Umbilical cord (tissue), 2 donors: ENCODE measurements around the gene GOLGB1. TPM values are rescaled to one million over a fixed set of nuclear protein-coding genes. Genes with fewer than 3 reads are reported as not detected.
A peak's percentile ranks its signal among the peaks of the same experiment; 100 is the strongest.
"Not testable (repeated sequence)": the region's sequence is repeated elsewhere in the genome, so short reads cannot be mapped to it uniquely, and the experiment has no call there.

ENCODE experiments used
- DNase-seq: peaks from one replicate; pipeline ENCODE4 v3.0.0-alpha.2; 2015; ENCODE audit warnings: low spot score
- total RNA-seq: library from RNA; depleted of rRNA; stranded (reverse); fragments of >200 nt; gene quantifications from one replicate; pipeline ENCODE4 v1.2.3, GENCODE V29; 2014; ENCODE audit warnings: low replicate concordance; ENCODE audit not compliant: insufficient read depth

GOLGB1 gene
- total RNA-seq, 1 donor from 2014 or later, result 57.8 TPM

DNA sequence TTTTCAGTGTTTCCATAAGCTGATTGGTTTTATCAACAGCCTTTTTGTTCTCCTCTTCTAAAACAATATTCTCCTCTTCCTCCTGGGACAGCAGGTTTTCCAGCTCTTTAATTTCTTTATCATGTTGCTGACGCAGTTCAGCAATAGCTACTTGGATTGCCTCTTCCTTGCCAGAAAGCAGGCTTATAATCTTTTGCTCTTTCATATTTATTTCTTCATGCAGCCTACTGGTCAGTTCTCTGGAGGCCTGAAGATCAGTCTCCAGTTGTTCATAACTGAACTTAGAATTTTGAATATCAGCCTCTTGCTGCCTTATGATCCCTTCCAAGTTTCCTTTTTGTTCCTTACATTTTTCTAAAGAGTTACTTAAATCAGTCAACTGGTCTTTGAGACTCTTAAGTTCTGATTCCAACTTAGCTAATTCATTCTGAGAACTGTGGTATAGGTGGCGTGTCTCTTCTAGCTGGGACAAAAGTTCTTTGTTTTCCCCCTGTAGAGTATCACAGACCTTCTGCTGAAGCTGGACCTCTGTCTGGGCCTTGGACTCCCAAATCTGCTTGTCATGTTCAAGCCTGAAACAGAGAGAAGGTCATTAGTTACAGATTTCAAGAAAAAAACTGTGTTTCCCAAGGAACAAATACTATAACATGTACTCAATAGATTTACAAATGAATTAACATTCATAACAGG is 57.4 kb downstream of the GOLGB1 start:
- no peak for DNase-seq

DNA sequence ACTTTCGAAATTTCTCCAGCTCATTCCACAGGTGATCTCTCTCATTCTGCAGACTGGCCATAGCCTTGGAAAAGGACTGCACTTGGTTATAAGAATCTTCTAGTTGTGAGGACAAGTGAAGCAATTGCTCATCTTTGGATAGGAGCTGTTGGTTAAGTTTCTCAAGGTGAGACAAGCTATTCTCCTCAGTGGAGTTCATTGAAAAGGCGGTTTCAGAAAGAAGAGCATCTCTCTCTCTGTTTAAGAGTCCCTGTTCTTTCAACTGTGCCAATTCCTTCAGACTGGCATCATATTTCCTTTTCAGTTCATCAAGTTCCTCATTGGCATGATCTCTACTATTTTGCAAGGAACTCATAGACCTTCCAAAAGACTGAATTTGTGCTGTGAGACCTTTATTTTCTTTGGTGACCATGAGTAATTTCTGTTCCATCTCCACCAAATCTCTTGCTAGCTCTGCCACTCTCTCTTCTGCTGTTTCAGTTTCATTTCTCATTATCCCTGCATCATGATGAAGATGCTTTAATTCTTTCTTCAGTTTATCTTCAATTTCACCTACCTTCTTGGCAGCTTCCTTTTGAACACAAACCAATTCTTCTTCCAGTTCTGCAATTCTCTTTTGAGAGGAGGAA is 58.6 kb downstream of the GOLGB1 start:
- DNase-seq, result no peak

DNA sequence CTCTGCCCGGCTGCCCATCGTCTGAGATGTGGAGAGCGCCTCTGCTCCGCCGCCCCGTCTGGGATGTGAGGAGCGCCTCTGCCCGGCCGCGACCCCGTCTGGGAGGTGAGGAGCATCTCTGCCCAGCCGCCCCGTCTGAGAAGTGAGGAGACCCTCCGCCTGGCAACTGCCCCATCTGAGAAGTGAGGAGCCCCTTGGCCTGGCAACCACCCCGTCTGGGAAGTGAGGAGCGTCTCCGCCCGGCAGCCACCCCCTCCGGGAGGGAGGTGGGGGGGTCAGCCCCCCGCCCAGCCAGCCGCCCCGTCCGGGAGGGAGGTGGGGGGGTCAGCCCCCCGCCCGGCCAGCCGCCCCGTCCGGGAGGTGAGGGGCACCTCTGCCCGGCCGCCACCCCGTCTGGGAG is 60.8 kb downstream of the GOLGB1 start:
- DNase-seq, result not testable (repeated sequence)

DNA sequence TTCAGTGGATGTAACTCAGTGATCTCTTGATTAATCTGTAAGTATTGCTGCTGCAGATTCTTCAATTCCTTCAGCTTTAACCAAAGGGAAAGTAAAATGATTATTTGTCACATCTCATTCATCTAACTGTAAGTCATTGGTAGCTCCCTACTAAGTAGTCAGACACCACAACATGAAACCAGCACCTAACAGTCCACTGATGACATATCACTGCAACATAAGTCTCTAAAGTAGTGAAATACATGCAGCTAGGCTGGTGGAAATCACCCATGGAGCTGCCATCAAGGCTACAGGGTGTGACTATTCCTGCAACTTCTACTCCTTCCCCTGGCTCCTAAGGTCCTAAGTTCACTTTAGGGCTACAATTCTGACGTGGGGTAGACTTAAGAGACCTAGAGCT is 67.7 kb downstream of the GOLGB1 start:
- DNase-seq, result no peak

DNA sequence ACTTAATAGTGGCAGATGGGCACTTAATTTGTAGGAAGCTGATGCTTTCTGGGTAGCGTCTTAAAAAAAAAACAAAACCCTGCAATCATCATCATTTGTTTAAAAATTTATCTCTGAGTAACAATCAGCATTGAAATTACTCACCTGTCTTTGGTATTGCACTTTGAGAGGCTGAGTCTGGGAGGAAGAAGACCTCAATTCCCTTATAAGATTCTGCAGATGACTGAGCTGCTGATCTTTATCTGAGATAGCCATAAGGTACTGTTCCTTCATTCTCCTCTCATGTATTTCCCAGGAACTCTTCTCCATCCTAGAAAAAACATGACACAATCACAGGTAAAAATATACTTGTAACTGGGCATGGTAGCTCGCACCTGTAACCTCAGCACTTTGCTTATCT is 72.4 kb downstream of the GOLGB1 start:
- no peak for DNase-seq

DNA sequence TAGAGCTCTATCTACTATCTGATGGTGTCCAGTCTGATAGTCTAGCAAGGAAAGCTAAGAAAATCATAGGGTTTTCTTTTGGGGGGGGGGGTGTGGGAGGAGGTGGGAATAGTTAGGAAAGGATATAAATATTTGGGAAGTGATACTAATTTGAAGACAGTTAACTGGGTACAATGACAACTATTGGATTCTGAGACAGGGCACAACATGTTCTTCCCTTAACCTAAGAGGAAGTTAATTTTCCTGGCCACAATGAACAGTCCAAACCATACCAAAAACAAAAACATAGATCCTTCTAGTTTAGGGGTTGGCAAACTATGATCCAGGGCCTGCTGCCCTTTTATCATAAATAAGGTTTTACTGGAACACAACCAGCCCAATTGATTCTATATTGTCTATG is 78.9 kb downstream of the GOLGB1 start:
- no peak for DNase-seq

DNA sequence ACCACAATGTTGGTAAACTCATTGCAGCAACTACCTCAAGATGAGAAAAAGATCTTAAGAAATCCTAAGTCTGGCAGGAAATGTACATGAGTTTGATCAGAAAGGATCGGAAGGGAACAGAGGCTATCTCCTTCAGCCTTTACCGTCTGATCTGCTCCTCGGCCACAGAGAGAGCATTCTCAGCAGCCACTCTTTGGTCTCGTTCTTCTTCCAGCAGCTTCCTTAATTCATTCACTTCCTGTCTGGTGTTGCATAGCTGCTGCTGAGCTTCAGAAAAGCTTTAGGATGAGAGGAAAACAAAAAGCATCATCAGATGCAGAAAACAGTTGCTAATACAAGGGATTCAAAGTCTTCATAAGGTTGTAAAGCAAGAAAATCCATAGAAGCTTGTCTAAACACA is 82.2 kb downstream of the GOLGB1 start:
- DNase-seq, result peak; percentile 8

DNA sequence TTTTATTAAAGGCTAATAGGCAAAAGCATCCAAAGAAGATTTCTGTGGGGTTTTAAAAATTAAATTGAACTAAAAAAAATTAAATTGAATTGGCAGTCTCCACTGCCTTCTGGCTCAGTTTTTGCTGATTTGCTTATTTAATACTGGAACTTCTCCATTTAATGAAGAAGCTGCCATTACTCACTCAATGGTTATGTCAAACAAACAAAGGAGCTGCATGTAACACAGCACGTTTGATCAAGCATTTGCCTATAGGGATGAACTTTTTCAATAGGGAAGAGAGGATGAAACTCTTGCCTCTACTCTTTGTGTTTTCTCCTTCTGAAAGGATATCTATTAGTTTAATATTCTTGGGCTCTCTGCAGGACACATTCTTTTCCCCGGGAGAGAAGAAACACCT is 84.1 kb downstream of the GOLGB1 start:
- DNase-seq, result no peak

DNA sequence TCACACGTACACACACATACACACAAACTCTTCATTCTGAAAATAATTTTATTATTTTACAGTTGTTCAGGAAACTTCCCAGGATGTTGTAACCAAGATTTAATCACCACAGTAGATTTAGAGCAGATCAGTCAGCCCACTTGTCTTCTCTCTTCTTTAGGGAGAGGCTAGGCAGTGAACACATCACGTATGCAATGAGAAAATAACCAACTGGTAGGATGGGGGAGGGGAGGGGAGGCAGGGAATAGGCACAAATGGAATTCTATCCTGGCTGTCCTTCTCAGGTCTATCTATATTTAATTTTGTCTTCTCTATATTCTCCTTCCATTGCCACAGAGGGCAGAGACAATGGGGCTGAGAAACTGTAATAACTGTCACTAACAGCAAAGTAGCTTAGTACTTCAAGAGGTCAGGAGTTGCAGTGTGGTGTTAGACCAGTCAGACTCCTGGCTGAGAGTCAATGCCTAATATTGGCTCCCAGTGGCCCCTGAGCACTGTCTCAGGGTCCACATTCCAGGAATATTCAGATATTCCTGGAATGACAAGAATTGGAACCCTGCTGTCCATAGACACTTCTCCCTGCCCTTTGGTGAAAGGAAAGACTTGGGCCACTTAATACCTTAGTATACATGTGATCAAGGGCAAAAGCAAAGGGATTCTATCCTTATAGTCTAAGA is 86.2 kb downstream of the GOLGB1 start:
- no peak for DNase-seq

DNA sequence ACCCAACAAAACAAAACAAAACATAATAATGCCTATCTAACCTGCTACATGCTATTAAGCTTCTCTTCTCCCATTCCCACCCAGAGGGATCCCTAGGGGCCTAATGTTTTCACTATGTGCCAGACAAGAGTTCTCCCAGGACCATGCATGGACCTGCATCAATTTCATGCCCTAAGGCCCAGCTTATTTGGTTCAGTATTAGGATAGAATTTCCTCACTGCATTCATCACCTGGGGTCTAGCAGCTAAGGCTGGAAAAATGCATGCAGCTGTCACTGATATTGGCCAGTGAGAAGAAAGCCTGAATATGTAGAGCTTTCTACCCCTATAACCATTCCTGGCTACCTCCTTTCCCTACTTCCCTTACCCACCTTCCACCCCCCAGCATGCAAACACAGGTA is 86.8 kb downstream of the GOLGB1 start:
- DNase-seq, result no peak

DNA sequence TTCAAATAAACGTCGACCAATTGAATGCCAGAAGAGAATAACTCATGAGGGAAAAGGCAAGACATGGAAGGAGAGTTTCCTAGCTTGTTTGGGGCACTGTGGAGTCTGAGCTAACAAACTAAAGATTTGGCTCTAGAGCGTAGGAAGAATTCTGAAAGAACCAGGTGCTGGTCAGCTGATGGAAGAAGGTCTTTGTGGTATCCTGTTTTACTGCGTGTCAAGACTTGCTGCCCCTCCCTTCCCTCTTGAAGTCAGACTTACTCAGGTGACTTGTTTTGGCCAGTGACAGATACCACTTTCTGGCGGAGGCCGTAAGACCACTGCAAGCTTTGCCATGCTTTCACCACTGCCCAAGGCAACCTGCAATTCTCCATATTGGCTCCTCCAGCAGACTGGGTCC is 88.2 kb downstream of the GOLGB1 start:
- peak; percentile 15 for DNase-seq

DNA sequence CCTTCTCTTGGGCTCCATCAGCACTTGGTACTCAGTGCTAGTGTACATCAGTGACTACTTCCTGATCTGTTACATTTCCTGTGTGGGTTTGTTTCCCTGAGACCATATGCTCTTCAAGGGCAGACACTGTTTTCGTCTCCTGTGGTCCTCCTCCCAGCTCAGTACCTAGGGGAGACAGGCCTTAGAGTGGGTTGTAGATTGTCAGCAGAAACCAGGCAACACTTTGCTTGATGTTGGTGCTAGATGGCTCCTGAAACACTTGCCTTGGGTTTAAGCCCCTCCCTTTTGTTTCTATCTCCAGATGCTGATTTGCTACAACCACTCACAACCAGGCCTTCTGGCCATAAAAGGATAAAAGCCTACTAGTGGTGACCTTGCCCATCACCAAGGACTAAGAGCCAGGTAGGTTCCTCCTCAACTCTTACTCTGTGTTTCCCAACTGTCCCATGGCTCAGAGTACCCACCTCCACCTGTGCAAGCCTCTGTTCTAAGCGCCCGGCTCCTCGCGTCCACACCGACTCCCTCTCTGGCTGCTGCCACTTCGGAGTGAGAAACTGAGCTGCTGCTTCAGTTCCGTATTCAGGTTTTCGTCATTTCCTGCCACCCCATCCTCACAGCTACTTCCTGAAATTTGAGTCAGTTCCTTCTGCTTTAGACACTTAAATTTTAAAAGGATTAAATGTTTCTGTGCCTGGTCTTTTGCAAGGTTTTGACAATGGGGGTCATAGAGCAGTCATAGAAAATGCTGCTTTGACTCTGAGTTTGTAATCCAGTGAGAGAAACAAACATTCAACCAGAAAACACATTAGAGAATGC is 89.0 kb downstream of the GOLGB1 start, which contains the start of gene HCLS1:
Gene HCLS1 (minus strand): TSS at position 548 of the 816 bp plus-strand sequence. CDS start 2,556 bp downstream, outside the sequence.
- peak; percentile 55 for DNase-seq

DNA sequence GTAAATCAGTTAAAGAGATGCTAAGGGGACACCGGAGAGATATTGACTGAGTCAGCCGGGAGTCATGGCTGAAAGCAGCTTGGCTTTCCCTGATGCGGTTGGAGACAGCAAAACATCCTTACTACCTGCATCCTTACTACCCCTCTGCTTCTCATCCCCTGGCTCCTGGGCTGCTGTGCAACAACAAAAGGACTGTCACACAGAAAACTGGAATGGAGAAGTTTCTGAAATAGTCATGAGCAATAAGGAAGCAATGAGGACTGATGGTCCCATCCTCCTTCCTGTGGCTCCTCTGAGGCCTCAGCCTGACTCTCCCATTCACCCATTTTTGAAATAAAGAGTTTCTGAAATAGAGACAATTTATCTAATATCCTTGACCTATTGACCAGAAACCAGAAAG is 90.0 kb downstream of the GOLGB1 start:
- no peak for DNase-seq

DNA sequence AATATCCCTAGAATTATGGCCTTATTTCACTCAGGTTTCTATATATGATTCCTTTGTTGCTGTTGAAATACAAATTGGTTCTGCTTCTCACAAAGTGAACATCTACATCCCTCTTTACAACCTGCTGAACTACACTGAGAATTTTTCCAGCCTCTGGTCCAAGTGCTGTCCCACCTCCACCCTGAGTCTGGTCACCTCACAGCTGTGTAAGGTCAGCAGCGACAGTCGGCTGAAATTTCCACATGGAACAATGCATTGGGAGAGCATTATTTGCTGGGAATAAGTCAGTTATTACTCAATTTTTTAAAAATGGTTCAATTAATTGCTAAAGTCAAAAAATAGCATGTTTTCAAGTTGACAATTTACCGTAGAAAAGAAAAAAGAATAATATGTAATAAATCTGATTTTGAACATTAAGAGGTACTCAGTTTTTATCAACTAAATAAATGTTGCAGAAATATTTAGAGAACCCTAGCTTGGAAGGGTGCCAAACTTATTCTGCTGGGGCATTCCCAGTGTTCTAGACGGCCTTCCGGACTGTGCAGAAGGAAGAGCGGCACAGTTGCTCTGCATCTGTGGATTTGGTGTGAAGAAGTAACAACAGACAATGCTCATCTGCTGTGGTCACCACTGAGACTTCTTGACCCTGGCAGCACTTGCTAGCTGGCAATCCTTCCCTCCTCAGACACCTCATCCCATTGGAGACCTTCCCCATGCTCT is 90.7 kb downstream of the GOLGB1 start:
- no peak for DNase-seq

DNA sequence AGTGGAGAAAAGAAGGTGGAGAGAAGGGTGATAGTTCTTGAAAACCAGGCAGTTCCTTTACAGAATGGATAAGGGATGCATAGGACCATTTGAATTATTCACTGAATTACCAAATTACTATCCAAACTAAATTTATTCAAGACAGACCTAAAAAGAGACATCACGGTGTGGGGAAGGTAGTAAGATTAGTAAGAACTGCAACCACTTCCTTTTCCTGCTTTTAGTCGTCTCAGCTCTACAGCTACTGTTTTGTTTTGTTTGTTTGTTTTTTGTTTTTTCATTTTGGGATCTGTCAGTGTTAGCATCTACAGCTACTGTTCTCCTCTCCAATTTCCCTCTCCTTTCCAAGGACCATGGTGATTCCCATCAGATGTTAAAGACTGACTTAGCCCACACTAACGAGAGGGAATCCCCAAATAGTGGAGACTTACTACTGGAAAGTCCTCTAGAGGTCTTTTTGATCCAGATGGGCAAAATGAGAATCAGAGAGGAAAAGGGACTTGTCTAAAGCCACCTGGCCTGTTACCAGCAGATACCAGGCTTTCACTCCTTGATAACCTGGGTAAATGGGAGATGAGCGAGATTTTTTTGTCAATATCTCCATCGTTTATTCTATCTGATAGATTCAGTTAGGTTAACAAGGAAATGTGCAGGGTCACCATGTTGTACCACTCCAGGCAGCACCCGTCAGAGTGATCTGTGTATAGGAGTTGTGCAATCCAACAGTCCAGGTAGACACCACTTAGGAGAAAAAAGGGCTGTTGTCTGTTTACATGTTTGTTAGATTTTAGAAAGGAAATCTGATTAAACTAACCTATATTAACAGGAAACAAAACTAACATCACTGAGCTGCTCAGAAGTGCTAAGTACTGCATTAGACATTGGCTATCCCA is 94.8 kb downstream of the GOLGB1 start:
- no peak for DNase-seq

DNA sequence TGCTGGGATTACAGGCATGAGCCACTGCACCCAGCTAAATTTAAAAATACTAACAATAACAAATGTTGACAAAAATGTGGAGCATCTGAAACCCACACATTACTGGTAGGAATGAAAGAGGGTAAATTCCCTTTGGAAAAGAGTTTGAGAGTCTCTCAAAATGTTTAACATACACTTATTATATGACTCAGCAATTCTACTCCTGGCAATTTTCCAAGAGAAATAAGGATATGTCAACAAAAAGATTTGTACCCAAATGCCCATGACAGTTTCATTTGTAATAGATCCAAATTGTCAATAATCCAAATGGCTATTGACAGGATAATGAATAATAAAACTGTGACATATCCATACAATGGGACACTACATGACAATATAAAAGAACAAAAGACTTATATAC is 97.9 kb downstream of the GOLGB1 start:
- DNase-seq, result no peak

DNA sequence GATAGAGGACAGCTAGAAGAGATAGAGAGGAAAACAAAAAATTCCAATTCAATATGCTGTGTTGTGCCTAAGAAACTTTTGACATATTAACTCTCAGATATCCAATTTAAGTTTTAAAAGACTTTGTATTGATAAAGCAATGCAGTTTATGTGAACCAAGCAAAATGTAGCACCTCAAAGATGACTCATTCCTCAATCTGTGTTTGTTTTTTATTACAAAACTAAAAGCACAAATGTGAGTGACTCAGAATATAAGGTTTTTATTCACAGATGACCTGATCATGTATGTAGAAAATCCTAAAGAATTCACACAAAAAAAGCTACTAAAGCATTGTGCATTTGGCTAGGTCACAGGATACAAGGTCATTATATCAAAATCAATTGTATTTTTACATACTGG is 99.9 kb downstream of the GOLGB1 start:
- no peak for DNase-seq

DNA sequence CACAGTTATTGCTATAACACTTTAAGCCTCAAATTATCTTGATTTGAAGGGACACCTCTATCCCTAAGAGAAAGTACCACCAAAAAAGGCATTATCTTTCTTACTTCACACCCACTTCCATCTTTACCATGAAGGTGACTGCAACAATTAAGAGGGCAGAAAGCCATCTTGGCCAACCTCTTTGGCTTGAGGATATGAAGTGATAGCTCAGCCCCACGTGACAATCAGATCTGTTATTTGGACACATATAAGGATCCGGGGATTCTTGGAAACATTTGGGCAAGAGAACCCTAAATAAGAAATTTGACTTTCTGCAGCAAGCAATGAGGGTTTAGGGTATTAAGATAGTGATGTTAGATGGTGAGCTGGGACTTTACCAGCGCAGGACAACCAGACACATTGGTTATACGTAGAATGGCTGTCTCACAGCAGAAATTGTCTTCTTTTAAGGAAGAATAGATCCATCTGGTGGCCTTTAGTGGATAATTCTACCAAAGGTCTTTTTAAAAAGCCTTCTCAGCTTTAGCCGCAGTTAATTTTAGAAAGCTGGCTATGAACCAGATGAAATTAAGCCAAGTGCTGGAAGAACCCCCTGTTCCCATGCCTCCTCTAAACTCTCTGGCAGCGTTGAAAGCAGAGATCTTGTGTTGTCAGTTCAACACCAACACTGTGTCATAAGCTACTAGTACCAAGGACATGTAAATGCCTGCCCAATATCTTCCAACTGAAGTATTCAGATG is 101.2 kb downstream of the GOLGB1 start:
- peak; percentile 11 for DNase-seq

DNA sequence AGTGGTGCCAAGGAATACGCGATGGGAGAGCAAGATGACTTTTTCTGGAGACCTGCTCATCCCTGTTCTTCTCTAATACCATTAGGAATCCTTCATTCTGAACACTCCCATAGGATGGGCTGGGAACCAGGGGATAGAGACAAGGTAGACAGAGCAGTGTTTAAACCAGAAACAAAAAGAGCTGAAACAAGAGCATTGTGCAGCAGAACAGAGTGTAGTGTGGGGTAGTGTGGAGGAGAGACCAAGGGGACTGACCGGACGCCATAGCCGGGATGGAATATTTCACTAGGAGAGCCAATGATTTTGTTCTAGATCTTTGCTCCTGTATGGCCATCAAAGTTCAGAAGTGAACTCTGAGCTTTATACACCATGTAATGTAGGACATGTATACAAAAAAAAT is 104.5 kb downstream of the GOLGB1 start:
- DNase-seq, result no peak
